Embryonic facial prominence (tissue), 1 donor: ENCODE results near the gene QPRT.
A peak's percentile ranks its signal among the peaks of the same experiment; 100 is the strongest.
"Not testable (repeated sequence)": the region's sequence is repeated elsewhere in the genome, so short reads cannot be mapped to it uniquely, and the experiment has no call there.

Experiments
- DNase-seq: peaks from one replicate; pipeline ENCODE4 v3.0.0-alpha.2; 2016; ENCODE audit errors: extremely low spot score

QPRT gene

GRCh38 chr16:29692606-29693005, 13.6 kb downstream of the QPRT start:
- DNase-seq = not testable (repeated sequence)

GRCh38 chr16:29694384-29695195, 15.6 kb downstream of the QPRT start:
- DNase-seq = no peak

DNA sequence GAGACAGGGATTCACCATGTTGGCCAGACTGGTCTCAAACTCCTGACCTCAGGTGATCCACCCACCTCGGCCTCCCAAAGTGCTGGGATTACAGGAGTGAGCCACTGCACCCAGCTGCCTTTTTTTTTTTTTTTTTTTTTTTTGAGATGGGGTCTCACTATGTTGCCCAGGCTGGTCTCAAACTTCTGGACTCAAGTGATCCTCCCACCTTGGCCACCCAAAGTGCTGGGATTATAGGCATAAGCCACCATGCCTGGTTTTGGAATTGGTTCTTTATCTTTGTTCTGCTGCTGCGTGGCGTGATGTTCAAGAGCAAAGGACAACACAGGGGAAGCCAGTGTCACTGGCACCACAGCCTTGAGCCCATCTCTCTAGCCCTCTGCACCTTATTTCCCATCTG, 16.7 kb downstream of the QPRT start:
- DNase-seq = not testable (repeated sequence)

- no peak for DNase-seq
These were observed 17.9 kb downstream of the QPRT start for GRCh38 chr16:29696881-29697331.

- DNase-seq = no peak
These were observed 18.4 kb downstream of the QPRT start for GRCh38 chr16:29697391-29697790.

GRCh38 chr16:29698042-29698441, 19.1 kb downstream of the QPRT start:
- no peak for DNase-seq

GRCh38 chr16:29698484-29699323, 19.7 kb downstream of the QPRT start:
- DNase-seq = no peak

- no peak for DNase-seq
These were observed 20.6 kb downstream of the QPRT start for GRCh38 chr16:29699324-29700219.

- peak; percentile 32 for DNase-seq
These were observed 21.4 kb downstream of the QPRT start for GRCh38 chr16:29700253-29700987.

DNA sequence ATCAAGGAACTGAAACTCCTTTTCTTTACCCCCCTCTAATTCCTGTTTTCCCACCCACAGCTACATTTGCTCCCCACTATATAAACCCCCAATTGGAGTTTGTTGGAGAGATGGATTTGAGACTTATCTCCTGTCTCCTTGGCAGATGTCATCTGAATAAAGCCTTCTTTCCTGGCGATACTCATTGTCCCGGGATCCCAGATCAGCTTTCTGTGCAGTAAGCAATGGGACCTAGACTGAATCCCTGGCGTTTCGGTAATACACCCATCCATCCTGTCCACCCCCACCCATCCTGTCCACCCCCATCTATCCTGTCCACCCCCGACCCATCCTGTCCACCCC, 22.2 kb downstream of the QPRT start:
- no peak for DNase-seq

- DNase-seq = no peak
These were observed 23.3 kb downstream of the QPRT start for GRCh38 chr16:29702269-29702668.

- DNase-seq = no peak
These were observed 26.1 kb downstream of the QPRT start for GRCh38 chr16:29705030-29705429.

- DNase-seq = not testable (repeated sequence)
These were observed 28.2 kb downstream of the QPRT start for GRCh38 chr16:29707160-29707559.

DNA sequence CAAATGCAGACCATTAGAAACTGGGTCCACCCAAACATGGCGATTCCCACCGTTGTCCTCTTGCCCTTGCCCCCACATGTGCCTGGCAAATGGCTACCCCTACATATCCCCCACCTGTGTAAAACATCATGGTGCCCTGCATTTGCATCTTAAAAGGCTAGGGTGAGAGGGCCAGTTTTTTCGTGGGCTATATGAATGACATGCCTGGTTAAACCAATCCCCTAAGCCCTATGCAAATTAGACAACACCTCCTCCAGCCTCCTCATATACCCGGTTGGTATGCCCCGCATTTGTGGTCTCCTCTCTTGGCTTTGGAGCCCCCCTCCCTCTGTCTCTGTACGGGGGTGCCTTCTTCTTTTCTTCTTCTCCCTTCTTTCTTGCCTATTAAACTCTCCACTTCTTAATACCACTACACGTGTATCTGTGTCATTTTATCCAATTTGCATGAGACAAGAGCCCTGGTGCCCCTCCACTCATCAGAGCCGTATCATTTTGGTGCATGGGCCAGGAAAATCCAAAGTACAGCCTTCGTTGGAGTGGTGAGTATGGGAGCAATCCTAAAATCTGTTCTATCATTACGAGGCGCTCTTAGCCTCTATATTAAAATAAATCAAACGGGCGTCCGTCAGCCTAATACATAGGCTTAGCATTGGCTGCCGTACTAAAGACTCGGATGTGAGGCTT, 30.1 kb downstream of the QPRT start:
- no peak for DNase-seq

GRCh38 chr16:29709657-29710056, 30.7 kb downstream of the QPRT start:
- not testable (repeated sequence) for DNase-seq

- peak; percentile 48 for DNase-seq
These were observed 31.5 kb downstream of the QPRT start for GRCh38 chr16:29710227-29711219.

DNA sequence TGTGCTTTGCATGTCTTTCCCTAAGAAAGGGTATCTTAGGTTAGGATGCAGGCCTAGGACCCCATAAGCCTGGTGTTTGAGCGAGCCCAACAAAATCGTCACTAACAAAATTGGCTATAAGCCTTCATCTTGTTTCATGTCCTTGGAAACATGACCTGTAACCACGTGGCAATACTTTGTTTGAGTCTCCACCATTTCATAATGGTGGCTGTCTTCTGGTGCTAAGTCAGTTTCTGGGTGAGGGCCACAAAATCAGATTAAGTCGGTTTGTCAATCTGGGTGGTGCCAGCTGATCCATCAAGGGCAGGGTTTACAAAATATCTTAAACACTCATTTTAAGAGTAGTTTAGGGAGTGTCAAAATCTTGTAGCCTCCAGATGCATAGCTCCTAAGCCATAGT, 33.8 kb downstream of the QPRT start:
- no peak for DNase-seq

- no peak for DNase-seq
These were observed 35.4 kb downstream of the QPRT start for GRCh38 chr16:29714396-29714795.

- DNase-seq = no peak
These were observed 36.0 kb downstream of the QPRT start for GRCh38 chr16:29714972-29715371.
